SH-SY5Y (cell line): ENCODE data around the gene CCDC157.

Experiments
- GATA2 ChIP-seq: IDR thresholded peaks from 2 replicates; pipeline ENCODE4 v1.6.1; 2011; ENCODE audit warnings: mild to moderate bottlenecking, low read depth, low read length
- GATA3 ChIP-seq: IDR thresholded peaks from 2 replicates; pipeline ENCODE4 v1.6.1; 2011; ENCODE audit warnings: low read depth, mild to moderate bottlenecking, low read length, moderate library complexity

DNA sequence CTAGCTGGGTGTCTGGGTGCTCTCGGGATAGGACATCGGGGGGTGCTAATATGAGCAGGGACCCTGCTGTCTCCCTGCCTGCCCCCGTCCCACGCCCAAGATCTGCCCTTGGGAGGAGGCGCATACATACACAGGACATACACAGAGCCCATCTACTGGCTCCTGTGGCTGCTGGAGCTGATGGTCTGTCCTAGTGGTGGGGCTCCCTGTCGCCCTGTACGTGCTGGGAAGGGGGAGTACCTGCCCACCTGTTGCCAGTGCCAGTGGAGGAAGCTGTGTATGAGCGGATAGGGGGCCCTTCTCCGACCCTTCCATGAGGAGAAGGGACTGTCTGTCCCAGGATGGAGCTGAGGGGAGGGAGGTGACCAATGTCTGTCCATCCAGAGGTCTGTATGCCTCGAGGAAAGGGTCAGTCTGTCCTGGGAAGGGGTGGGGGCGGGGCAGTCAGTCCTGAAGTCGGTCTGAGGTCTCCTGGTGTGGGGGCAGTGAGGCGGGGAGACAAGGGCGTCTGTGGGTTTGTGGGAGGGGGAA is 31.0 kb upstream of the CCDC157 start:
- no peak for TF ChIP-seq GATA2
- no peak for TF ChIP-seq GATA3
